HUES48 (cell line): ENCODE measurements around the gene CNTN4.
"Not testable (repeated sequence)": the region's sequence is repeated elsewhere in the genome, so short reads cannot be mapped to it uniquely, and the experiment has no call there.

Experiments
- H3K27ac ChIP-seq: one replicate; pipeline ENCODE4 v1.7.0; 2013; ENCODE audit warnings: low read depth, low read length, inconsistent platforms
- H3K27me3 ChIP-seq: 2 replicates; pipeline ENCODE4 v1.6.1; 2013; ENCODE audit warnings: mild to moderate bottlenecking, low read length; ENCODE audit not compliant: control insufficient read depth, insufficient read depth
- H3K36me3 ChIP-seq: 2 replicates; pipeline ENCODE4 v1.6.1; 2013; ENCODE audit warnings: low read length; ENCODE audit not compliant: control insufficient read depth, insufficient read depth
- H3K4me1 ChIP-seq: 2 replicates; pipeline ENCODE4 v1.6.1; 2013; ENCODE audit warnings: mild to moderate bottlenecking, low read length; ENCODE audit not compliant: control insufficient read depth, insufficient read depth
- H3K4me3 ChIP-seq: 2 replicates; pipeline ENCODE4 v1.5.1; 2013; ENCODE audit warnings: mild to moderate bottlenecking, low read depth, low read length
- H3K9ac ChIP-seq: 2 replicates; pipeline ENCODE4 v1.6.1; 2013; ENCODE audit warnings: mild to moderate bottlenecking, low read depth, low read length, moderate library complexity
- H3K9me3 ChIP-seq: 2 replicates; pipeline ENCODE4 v1.6.1; 2013; ENCODE audit warnings: low read length; ENCODE audit not compliant: control insufficient read depth, insufficient read depth

The CNTN4 gene

GRCh38 chr3:2098398-2099027 is at the start of gene CNTN4:
Gene CNTN4 (plus strand): TSS chr3:2098866.
- peak within 1 kb of the TSS; percentile 66 for H3K4me3 ChIP-seq

GRCh38 chr3:2061360-2061759 is 37.3 kb upstream of the CNTN4 start:
- Histone ChIP-seq H3K4me3 (no peak overlapping the region), H3K4me1 (no peaks in the 10 kb centered on the region; the same call in 1 of the 2 replicates), H3K9ac (no peak overlapping the region), H3K9me3 (no peaks in the 10 kb centered on the region), H3K27me3 (no peaks in the 10 kb centered on the region), H3K27ac (no peak overlapping the region), H3K36me3 (no peaks in the 10 kb centered on the region)

More at GRCh38 chr3:2098398-2099027, at the start of gene CNTN4:
- Histone ChIP-seq H3K27ac (peak within 1 kb of the TSS; percentile 34), H3K27me3 (peaks cover 74% of the 10 kb centered on the region), H3K9ac (no peak within 1 kb of the TSS), H3K9me3 (no peaks in the 10 kb centered on the region), H3K4me1 (peaks cover 31% of the 10 kb centered on the region), H3K36me3 (no peaks in the 10 kb centered on the region)

- Histone ChIP-seq H3K4me3 (no peak overlapping the region), H3K4me1 (no peaks in the 10 kb centered on the region), H3K36me3 (no peaks in the 10 kb centered on the region), H3K27me3 (no peaks in the 10 kb centered on the region), H3K27ac (no peak overlapping the region), H3K9ac (no peak overlapping the region), H3K9me3 (no peaks in the 10 kb centered on the region)
Measured at GRCh38 chr3:2071531-2071930, 27.1 kb upstream of the CNTN4 start.

GRCh38 chr3:2078821-2079220 is 19.8 kb upstream of the CNTN4 start:
- Histone ChIP-seq H3K36me3 (no peaks in the 10 kb centered on the region), H3K4me3 (no peak overlapping the region), H3K27ac (no peak overlapping the region), H3K9ac (no peak overlapping the region), H3K9me3 (no peaks in the 10 kb centered on the region; the same call in 1 of the 2 replicates), H3K27me3 (no peaks in the 10 kb centered on the region), H3K4me1 (no peaks in the 10 kb centered on the region)

GRCh38 chr3:2082871-2083480 is 15.7 kb upstream of the CNTN4 start:
- H3K9me3 ChIP-seq: no peaks in the 10 kb centered on the region; the same call in 1 of the 2 replicates
- no peak overlapping the region for H3K27ac ChIP-seq
- no peaks in the 10 kb centered on the region for H3K36me3 ChIP-seq
- H3K9ac ChIP-seq: no peak overlapping the region
- H3K4me3 ChIP-seq: no peak overlapping the region
- H3K27me3 ChIP-seq: no peaks in the 10 kb centered on the region
- no peaks in the 10 kb centered on the region for H3K4me1 ChIP-seq

GRCh38 chr3:2083558-2083957 is 15.1 kb upstream of the CNTN4 start:
- H3K4me1 ChIP-seq, H3K4me3 ChIP-seq, H3K36me3 ChIP-seq, H3K27ac ChIP-seq, H3K9me3 ChIP-seq, H3K27me3 ChIP-seq, H3K9ac ChIP-seq: not testable (repeated sequence)

GRCh38 chr3:2090095-2090911 is 8.4 kb upstream of the CNTN4 start:
- Histone ChIP-seq H3K27ac (no peak overlapping the region), H3K9ac (no peak overlapping the region), H3K4me3 (no peak overlapping the region), H3K9me3 (peaks cover 5% of the 10 kb centered on the region; the same call in 1 of the 2 replicates), H3K4me1 (peaks cover 10% of the 10 kb centered on the region), H3K27me3 (peaks cover 9% of the 10 kb centered on the region), H3K36me3 (no peaks in the 10 kb centered on the region)

GRCh38 chr3:2092758-2093157 is 5.9 kb upstream of the CNTN4 start:
- Histone ChIP-seq H3K27me3 (peaks cover 34% of the 10 kb centered on the region), H3K9ac (no peak overlapping the region), H3K4me1 (peaks cover 21% of the 10 kb centered on the region), H3K27ac (no peak overlapping the region), H3K4me3 (no peak overlapping the region), H3K9me3 (peaks cover 5% of the 10 kb centered on the region; the same call in 1 of the 2 replicates), H3K36me3 (no peaks in the 10 kb centered on the region)

- Histone ChIP-seq H3K9me3 (peaks cover 5% of the 10 kb centered on the region; the same call in 1 of the 2 replicates), H3K27me3 (peaks cover 52% of the 10 kb centered on the region), H3K4me1 (peaks cover 26% of the 10 kb centered on the region), H3K27ac (no peak overlapping the region), H3K9ac (no peak overlapping the region), H3K36me3 (no peaks in the 10 kb centered on the region), H3K4me3 (no peak overlapping the region)
Measured at GRCh38 chr3:2094941-2095340, 3.7 kb upstream of the CNTN4 start.

- H3K27me3 ChIP-seq: peaks cover 64% of the 10 kb centered on the region
- peaks cover 5% of the 10 kb centered on the region; the same call in 1 of the 2 replicates for H3K9me3 ChIP-seq
- H3K9ac ChIP-seq: no peak overlapping the region
- peaks cover 31% of the 10 kb centered on the region for H3K4me1 ChIP-seq
- no peak overlapping the region for H3K27ac ChIP-seq
- no peaks in the 10 kb centered on the region for H3K36me3 ChIP-seq
- H3K4me3 ChIP-seq: no peak overlapping the region
Measured at GRCh38 chr3:2096216-2096615, 2.5 kb upstream of the CNTN4 start.
